SK-N-SH (cell line): ENCODE results near the gene TEPSIN. TPM values are rescaled to one million over a fixed set of nuclear protein-coding genes. Genes with fewer than 3 reads are reported as not detected.

Source experiments
- CTCF ChIA-PET: fragments of 300-600, 350-600 bp; formaldehyde crosslinking; extraction: SDS; loops from one replicate; lab custom pipeline; 2021; lab: Yijun Ruan, JAX
- POLR2A ChIA-PET: fragments of 350-600 bp; sonication (Branson Sonifier 250); formaldehyde crosslinking; extraction: SDS; loops from one replicate; lab custom pipeline; 2020; ENCODE audit warnings: antibody characterized with exemption, inconsistent platforms; lab: Yijun Ruan, JAX
- DNase-seq: peaks from one replicate; pipeline ENCODE4 v3.0.0; 2012
- H2AFZ ChIP-seq: fragments of 200-600 bp; sonication (generic); 2 replicates; pipeline ENCODE4 v1.8.1; 2016; ENCODE audit warnings: antibody characterized with exemption, mild to moderate bottlenecking, low read depth
- H3F3A ChIP-seq: fragments of 200-600 bp; sonication (generic); replicated peaks from 2 replicates; pipeline ENCODE3; 2016; ENCODE audit warnings: antibody characterized with exemption, mild to moderate bottlenecking; ENCODE audit not compliant: insufficient read depth
- H3K27ac ChIP-seq, 2 experiments: fragments of 200-500 bp in 1 of 2; fragments of 200-600 bp in 1 of 2; sonication (Bioruptor generic) in 1 of 2; sonication (generic), shearing (Covaris generic) in 1 of 2; 2 replicates each; pipeline versions ENCODE4 v1.5.1 to v1.6.1; 2014 to 2016; ENCODE audit warnings: low read depth in 2 of 2, inconsistent platforms in 1 of 2, low read length in 1 of 2, mild to moderate bottlenecking in 1 of 2, mixed read lengths in 1 of 2
- H3K27me3 ChIP-seq: fragments of 200-600 bp; sonication (generic), shearing (Covaris generic); 2 replicates; pipeline ENCODE4 v1.6.1; 2016; ENCODE audit warnings: mixed run types; ENCODE audit not compliant: insufficient read depth
- H3K36me3 ChIP-seq, 2 experiments: fragments of 200-500 bp in 1 of 2; fragments of 200-600 bp in 1 of 2; sonication (Bioruptor generic) in 1 of 2; sonication (generic) in 1 of 2; replicated peaks in 1 of 2; 2 replicates each; pipeline versions ENCODE3 to v1.5.1; 2014 to 2016; ENCODE audit warnings: low read length in 1 of 2, mild to moderate bottlenecking in 1 of 2; ENCODE audit not compliant: insufficient read depth in 2 of 2, control insufficient read depth in 1 of 2
- H3K4me1 ChIP-seq, 2 experiments: fragments of 200-500 bp in 1 of 2; fragments of 200-600 bp in 1 of 2; sonication (Bioruptor generic) in 1 of 2; sonication (generic), shearing (Covaris generic) in 1 of 2; 2 replicates each; pipeline versions ENCODE4 v1.5.1 to v1.6.1; 2014 to 2016; ENCODE audit warnings: low read depth in 1 of 2, low read length in 1 of 2, mixed run types in 1 of 2; ENCODE audit not compliant: insufficient read depth in 2 of 2, control insufficient read depth in 1 of 2
- H3K4me2 ChIP-seq: fragments of 200-600 bp; sonication (generic), shearing (Covaris generic); 2 replicates; pipeline ENCODE4 v1.6.1; 2017; ENCODE audit warnings: mixed run types
- H3K4me3 ChIP-seq, 2 experiments: fragments of 200-500 bp in 1 of 2; fragments of 200-600 bp in 1 of 2; sonication (Bioruptor generic) in 1 of 2; sonication (generic), shearing (Covaris generic) in 1 of 2; 2 replicates each; pipeline versions ENCODE4 v1.5.1 to v1.8.1; 2014 to 2016; ENCODE audit warnings: low read depth in 2 of 2, inconsistent platforms in 1 of 2, low read length in 1 of 2, mild to moderate bottlenecking in 1 of 2, mixed read lengths in 1 of 2, moderate library complexity in 1 of 2
- H3K79me2 ChIP-seq: fragments of 200-600 bp; sonication (generic); 2 replicates; pipeline ENCODE4 v1.8.1; 2017; ENCODE audit warnings: mild to moderate bottlenecking; ENCODE audit not compliant: insufficient read depth
- H3K9ac ChIP-seq: fragments of 200-600 bp; sonication (generic); 2 replicates; pipeline ENCODE4 v1.6.1; 2017; ENCODE audit warnings: mixed run types
- H3K9me2 ChIP-seq: fragments of 200-600 bp; sonication (generic); 2 replicates; pipeline ENCODE4 v1.6.1; 2017; ENCODE audit warnings: mixed run types
- H3K9me3 ChIP-seq: fragments of 200-600 bp; sonication (generic); 2 replicates; pipeline ENCODE4 v1.6.1; 2017; ENCODE audit warnings: mixed run types, mild to moderate bottlenecking, moderate library complexity
- H4K20me1 ChIP-seq: fragments of 200-600 bp; sonication (generic); 2 replicates; pipeline ENCODE4 v1.6.1; 2017; ENCODE audit warnings: mild to moderate bottlenecking, mixed run types; ENCODE audit not compliant: insufficient read depth
- CHD2 ChIP-seq: fragments of 150-350 bp; IDR thresholded peaks from 2 replicates; pipeline ENCODE4 v1.6.1; 2018; ENCODE audit warnings: low read length; ENCODE audit not compliant: partially characterized antibody
- CTCF ChIP-seq: fragments of 200-600 bp; sonication (generic); IDR thresholded peaks from 2 replicates; pipeline ENCODE4 v1.6.1; 2017; ENCODE audit warnings: antibody characterized with exemption, mild to moderate bottlenecking, moderate library complexity
- ELF1 ChIP-seq: IDR thresholded peaks from 2 replicates; pipeline ENCODE4 v1.4.0; 2012
- EP300 ChIP-seq, 2 experiments: IDR thresholded peaks; 2 replicates each; pipeline versions ENCODE4 v1.4.0 to v1.6.1; 2012; ENCODE audit warnings: borderline replicate concordance in 1 of 2, low read depth in 1 of 2, low read length in 1 of 2
- FOSL2 ChIP-seq: IDR thresholded peaks from 2 replicates; pipeline ENCODE4 v1.4.0; 2012; ENCODE audit warnings: low read depth, mild to moderate bottlenecking, moderate library complexity, borderline replicate concordance
- GABPA ChIP-seq: IDR thresholded peaks from 2 replicates; pipeline ENCODE4 v1.4.0; 2012; ENCODE audit warnings: low read depth, mild to moderate bottlenecking
- IRF3 ChIP-seq: fragments of 150-350 bp; IDR thresholded peaks from 2 replicates; pipeline ENCODE4 v1.6.1; 2016; ENCODE audit warnings: mild to moderate bottlenecking, low read depth, low read length
- MEF2A ChIP-seq: IDR thresholded peaks from 2 replicates; pipeline ENCODE4 v1.4.0; 2012; ENCODE audit warnings: low read depth, borderline replicate concordance
- MXI1 ChIP-seq: IDR thresholded peaks from 2 replicates; pipeline ENCODE4 v1.6.1; 2012; ENCODE audit warnings: mild to moderate bottlenecking, low read depth, low read length, improper control_type of control experiment
- NFIC ChIP-seq: IDR thresholded peaks from 2 replicates; pipeline ENCODE4 v1.4.0; 2012; ENCODE audit warnings: borderline replicate concordance
- SIN3A ChIP-seq: IDR thresholded peaks from 2 replicates; pipeline ENCODE4 v1.6.1; 2012; ENCODE audit warnings: low read depth, mild to moderate bottlenecking, low read length, moderate library complexity, borderline replicate concordance
- SMC3 ChIP-seq: IDR thresholded peaks from 2 replicates; pipeline ENCODE4 v1.6.1; 2012; ENCODE audit warnings: low read depth, low read length, improper control_type of control experiment
- USF1 ChIP-seq: IDR thresholded peaks from 2 replicates; pipeline ENCODE4 v1.4.0; 2012; ENCODE audit warnings: low read depth, borderline replicate concordance
- WGBS: methylation state at CpG from one replicate; pipeline ENCODE4 v1.1.6; 2017; ENCODE audit warnings: low lambda C conversion rate; 5-methylcytosine and 5-hydroxymethylcytosine counted together
- polyA plus RNA-seq, 3 experiments: library from polyadenylated mRNA; depleted of rRNA; stranded (reverse); fragments of >200 nt; gene quantifications; 2 replicates each; pipeline ENCODE4 v1.2.3, GENCODE V29; 2012
- TF ChIP-seq, protein P1 (sequence below): IDR thresholded peaks from 2 replicates; pipeline ENCODE4 v1.4.0; 2012; ENCODE audit warnings: low read depth
- TF ChIP-seq, protein P2 (sequence below): IDR thresholded peaks from 2 replicates; pipeline ENCODE4 v1.4.0; 2012; ENCODE audit warnings: low read depth, borderline replicate concordance

TEPSIN gene
- polyA plus RNA-seq, 1 of the 3 experiments (the other 2 are of a cell fraction): 35.3 TPM

DNA sequence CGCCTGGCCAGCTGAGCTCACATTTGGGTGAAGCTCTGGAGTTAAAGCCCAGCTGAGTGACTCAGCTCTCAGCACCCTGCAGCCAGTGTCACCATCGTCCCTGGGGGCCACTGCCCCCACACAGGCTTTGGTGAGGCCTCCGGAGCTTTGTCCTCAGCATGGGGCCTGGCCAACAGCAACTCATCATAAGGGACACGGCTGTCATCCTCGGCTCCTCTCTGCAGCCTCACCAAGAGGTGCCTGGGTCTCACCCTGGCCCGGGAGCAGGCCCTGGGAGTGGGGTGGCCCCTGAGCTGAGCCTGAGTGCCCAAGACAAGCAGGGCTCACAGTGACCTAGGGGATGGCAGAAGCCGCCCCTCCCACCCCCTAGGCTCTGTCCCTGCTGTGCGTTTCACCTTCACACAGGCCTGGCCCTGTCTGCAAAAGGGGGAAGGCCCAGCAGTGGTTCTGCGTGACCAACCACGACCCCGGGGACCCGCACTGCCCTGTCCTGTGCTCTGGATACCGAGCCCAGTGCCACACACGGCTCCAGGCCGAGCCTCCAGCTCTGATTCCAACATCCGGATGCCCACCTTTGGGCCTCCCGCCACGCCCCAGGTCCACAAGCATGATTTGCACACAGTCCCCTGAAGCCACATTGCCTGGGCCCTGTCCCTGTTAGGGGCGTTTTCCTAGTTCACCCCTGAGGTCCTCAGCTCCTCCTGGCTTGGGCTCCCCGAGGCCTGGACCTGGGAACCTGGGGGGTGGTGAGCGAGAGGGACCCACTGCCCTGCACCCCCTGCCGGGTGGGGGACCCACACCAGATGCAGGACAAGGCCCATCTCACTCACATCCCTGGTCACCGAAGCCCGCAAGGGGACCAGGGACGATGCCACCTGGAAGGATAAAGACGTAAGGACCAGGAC is 51.0 kb downstream of the TEPSIN start:
- POLR2A ChIA-PET: no interaction called here
- no peak overlapping the region for H3K4me2 ChIP-seq
- H3K27ac ChIP-seq: no peak overlapping the region
- H3K9me3 ChIP-seq: no peaks in the 10 kb centered on the region
- TF ChIP-seq MEF2A (no peak), NFIC (no peak), FOSL2 (no peak), CTCF (no peak), GABPA (no peak), ELF1 (no peak)
- H3K27me3 ChIP-seq: no peaks in the 10 kb centered on the region
- H3K9ac ChIP-seq: no peak overlapping the region
- H2AFZ ChIP-seq: no peak overlapping the region
- H3F3A ChIP-seq: peaks cover 5% of the 10 kb centered on the region
- WGBS: 85% methylated on average over 26 of the region's 26 CpGs
- no peak for DNase-seq
- no peaks in the 10 kb centered on the region for H3K79me2 ChIP-seq
- H3K4me3 ChIP-seq: no peak overlapping the region
- CTCF ChIA-PET: interaction anchor here (0.9 to 6.3 kb wide), 8 partner anchors 8 to 165 kb away, joined by 3 to 46 read pairs (median 3); no protein-coding TSS in a partner anchor
- H3K36me3 ChIP-seq: peaks cover 0 to 11% of the 10 kb centered on the region in 2 experiments
- no peaks in the 10 kb centered on the region for H3K9me2 ChIP-seq
- peaks cover 0 to 2% of the 10 kb centered on the region in 2 experiments; a peak in 1 of 4 replicates for H3K4me1 ChIP-seq
- H4K20me1 ChIP-seq: no peaks in the 10 kb centered on the region

DNA sequence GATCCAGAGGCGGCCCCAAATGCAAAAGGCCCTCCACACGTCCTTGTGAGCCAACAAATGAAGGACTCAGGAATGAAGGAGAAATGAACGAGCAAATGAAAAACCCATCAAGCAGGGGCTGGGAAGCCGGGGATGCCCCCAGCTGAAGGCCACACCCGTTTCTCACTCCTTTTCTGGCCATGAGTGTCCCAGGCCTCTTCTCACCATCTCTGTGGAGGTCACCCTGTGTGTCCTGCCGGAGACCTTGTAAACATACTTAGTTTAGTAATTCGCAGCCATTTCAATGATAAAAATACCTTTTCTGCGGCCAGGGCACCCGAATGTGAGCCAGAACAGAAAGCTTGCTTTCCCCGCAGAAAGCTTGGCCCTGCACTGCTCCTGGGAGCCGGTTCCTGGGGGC is 51.7 kb downstream of the TEPSIN start:
- no peak overlapping the region for H2AFZ ChIP-seq
- ChIA-PET POLR2A (no interaction called here), CTCF (interaction anchor here (0.9 to 6.3 kb wide), 8 partner anchors 9 to 164 kb away, joined by 3 to 46 read pairs (median 3); no protein-coding TSS in a partner anchor)
- no peak overlapping the region for H3K4me2 ChIP-seq
- no peak overlapping the region for H3K9ac ChIP-seq
- no peaks in the 10 kb centered on the region for H3K9me3 ChIP-seq
- H3K4me1 ChIP-seq: peaks cover 0 to 2% of the 10 kb centered on the region in 2 experiments; a peak in 1 of 4 replicates
- 93% methylated on average over 11 of the region's 11 CpGs for WGBS
- H3F3A ChIP-seq: peaks cover 5% of the 10 kb centered on the region
- H3K27me3 ChIP-seq: no peaks in the 10 kb centered on the region
- DNase-seq: no peak
- H4K20me1 ChIP-seq: no peaks in the 10 kb centered on the region
- peaks cover 0 to 11% of the 10 kb centered on the region in 2 experiments for H3K36me3 ChIP-seq
- H3K4me3 ChIP-seq: no peak overlapping the region
- H3K27ac ChIP-seq: no peak overlapping the region
- H3K9me2 ChIP-seq: no peaks in the 10 kb centered on the region
- H3K79me2 ChIP-seq: no peaks in the 10 kb centered on the region
- TF ChIP-seq IRF3 (no peak), CHD2 (no peak), SMC3 (no peak), MXI1 (no peak), USF1 (no peak), GABPA (no peak), SIN3A (no peak), ELF1 (no peak), NFIC (no peak), EP300 (IDR thresholded peaks at IDR 0.05; ENCODE audit: borderline replicate concordance in 1 of 2, low read depth in 1 of 2, low read length in 1 of 2) (no peak), CTCF (no peak), FOSL2 (no peak), MEF2A (no peak)
- TF ChIP-seq, protein P1, sequence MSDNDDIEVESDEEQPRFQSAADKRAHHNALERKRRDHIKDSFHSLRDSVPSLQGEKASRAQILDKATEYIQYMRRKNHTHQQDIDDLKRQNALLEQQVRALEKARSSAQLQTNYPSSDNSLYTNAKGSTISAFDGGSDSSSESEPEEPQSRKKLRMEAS: no peak
- TF ChIP-seq, protein P2, sequence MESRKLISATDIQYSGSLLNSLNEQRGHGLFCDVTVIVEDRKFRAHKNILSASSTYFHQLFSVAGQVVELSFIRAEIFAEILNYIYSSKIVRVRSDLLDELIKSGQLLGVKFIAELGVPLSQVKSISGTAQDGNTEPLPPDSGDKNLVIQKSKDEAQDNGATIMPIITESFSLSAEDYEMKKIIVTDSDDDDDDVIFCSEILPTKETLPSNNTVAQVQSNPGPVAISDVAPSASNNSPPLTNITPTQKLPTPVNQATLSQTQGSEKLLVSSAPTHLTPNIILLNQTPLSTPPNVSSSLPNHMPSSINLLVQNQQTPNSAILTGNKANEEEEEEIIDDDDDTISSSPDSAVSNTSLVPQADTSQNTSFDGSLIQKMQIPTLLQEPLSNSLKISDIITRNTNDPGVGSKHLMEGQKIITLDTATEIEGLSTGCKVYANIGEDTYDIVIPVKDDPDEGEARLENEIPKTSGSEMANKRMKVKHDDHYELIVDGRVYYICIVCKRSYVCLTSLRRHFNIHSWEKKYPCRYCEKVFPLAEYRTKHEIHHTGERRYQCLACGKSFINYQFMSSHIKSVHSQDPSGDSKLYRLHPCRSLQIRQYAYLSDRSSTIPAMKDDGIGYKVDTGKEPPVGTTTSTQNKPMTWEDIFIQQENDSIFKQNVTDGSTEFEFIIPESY: no peak
